Measurements from ENCODE around the gene RHOF.
A peak's percentile ranks its signal among the peaks of the same experiment; 100 is the strongest.

Gene RHOF

DNA sequence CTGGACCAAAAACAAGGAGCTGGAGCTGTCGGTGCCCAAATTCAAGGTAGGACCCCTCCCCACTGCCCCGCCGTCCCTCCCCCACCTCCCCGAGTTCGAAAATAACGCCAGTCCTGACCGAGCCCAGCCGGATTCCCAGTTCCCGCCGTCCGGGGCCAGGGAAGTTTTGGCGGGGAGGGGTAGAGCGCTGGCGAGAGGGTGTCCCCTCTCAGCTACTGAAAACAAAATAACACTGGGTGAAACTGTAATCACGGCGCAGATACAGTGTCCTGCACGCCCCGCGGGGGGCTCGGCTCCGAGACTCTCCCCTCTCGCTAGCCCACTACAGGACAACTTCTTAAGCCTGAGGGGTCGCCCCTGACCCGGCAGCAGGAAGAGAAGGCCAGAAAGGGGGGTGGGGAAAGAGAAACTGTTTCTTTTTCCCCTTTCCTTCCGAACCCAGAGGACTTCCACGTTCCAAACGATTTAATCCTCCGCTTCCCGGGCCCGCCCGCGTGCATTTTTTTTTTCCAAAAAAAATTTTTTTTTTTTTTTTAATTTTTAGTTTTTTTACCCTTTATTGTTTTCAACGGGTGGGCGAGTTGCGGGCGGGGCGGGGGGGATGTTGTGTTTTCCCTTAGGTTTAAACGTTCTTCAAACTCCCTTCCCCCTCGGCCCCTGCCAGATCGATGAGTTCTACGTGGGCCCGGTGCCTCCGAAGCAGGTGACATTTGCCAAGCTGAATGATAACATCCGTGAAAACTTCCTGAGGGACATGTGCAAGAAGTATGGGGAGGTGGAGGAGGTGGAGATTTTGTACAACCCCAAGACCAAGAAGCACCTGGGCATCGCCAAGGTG, 11.9 kb upstream of the RHOF start:
- no peak for DNase-seq (ENCODE audit: low read depth, low spot score)

- DNase-seq (ENCODE audit: low read depth, low spot score) = no peak
These were observed 11.1 kb upstream of the RHOF start for GRCh38 chr12:121804417-121805111.

GRCh38 chr12:121803861-121804416, 10.5 kb upstream of the RHOF start, which contains the start of gene SETD1B:
Gene SETD1B, plus strand, starts transcription at chr12:121804009. Its CDS starts 729 bp downstream, at chr12:121804738.
- no peak for DNase-seq (ENCODE audit: low read depth, low spot score)

GRCh38 chr12:121802843-121803698, 9.6 kb upstream of the RHOF start:
- peak; percentile 87 for DNase-seq (ENCODE audit: low read depth, low spot score)

DNA sequence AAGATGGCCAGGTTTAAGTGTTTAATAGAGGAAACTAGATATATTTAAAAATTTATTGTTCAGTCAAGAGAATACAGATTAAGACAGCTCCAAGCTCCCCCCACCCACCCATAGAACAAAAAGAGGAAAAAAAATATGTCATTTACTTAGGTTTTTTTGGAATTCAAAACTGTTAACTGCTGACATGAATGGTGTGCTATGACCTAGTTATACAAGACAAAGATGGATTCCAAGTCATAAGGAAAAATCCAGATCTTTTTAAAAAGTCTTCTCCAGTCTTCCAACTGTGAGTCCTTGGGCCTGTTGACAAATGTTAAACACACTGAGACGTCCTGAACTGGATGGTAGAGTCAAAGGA, 9.0 kb upstream of the RHOF start:
- no peak for DNase-seq (ENCODE audit: low read depth, low spot score)

- DNase-seq (ENCODE audit: low read depth, low spot score) = no peak
These were observed 8.4 kb upstream of the RHOF start for GRCh38 chr12:121801595-121802484.

GRCh38 chr12:121800694-121801594, 7.5 kb upstream of the RHOF start:
- no peak for DNase-seq (ENCODE audit: low read depth, low spot score)

GRCh38 chr12:121799842-121800693, 6.6 kb upstream of the RHOF start:
- DNase-seq (ENCODE audit: low read depth, low spot score) = peak; percentile 47

DNA sequence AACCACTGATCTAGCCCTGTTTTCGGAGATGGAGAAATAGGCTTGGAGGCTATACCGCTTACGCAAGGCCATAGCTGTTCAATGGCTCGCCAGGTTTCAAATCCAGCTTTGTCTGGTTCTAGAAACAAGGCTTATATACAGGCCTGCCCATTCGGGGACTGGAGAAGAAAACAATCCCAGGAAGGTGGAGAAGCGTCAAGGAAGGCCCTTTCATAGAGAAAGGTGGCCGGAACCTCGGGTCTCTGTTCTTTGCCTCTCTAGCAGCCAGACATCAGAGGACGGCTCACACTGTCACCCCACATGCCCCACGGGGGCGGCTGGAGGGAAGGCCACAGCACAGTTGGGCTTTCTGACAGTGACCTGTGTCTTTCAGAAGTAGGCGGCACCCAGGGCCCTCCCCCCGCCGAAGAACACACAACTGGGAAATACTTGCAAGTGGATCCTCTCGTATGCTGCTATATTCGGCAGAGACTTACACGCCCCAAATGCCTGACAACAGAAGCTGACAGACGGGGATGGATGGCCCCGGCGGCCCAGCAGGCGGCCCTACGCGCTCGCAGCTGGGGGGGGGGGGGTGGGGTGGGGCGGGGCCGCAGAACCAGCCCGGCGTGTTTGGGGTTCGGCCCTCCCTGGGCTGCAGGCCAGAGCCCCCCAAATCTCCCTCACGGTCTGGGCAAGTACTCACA, 5.8 kb upstream of the RHOF start:
- DNase-seq (ENCODE audit: low read depth, low spot score) = no peak

GRCh38 chr12:121798787-121799155, 5.3 kb upstream of the RHOF start:
- no peak for DNase-seq (ENCODE audit: low read depth, low spot score)

GRCh38 chr12:121797937-121798786, 4.7 kb upstream of the RHOF start:
- no peak for DNase-seq (ENCODE audit: low read depth, low spot score)

GRCh38 chr12:121796855-121797751, 3.6 kb upstream of the RHOF start:
- DNase-seq (ENCODE audit: low read depth, low spot score) = no peak

DNA sequence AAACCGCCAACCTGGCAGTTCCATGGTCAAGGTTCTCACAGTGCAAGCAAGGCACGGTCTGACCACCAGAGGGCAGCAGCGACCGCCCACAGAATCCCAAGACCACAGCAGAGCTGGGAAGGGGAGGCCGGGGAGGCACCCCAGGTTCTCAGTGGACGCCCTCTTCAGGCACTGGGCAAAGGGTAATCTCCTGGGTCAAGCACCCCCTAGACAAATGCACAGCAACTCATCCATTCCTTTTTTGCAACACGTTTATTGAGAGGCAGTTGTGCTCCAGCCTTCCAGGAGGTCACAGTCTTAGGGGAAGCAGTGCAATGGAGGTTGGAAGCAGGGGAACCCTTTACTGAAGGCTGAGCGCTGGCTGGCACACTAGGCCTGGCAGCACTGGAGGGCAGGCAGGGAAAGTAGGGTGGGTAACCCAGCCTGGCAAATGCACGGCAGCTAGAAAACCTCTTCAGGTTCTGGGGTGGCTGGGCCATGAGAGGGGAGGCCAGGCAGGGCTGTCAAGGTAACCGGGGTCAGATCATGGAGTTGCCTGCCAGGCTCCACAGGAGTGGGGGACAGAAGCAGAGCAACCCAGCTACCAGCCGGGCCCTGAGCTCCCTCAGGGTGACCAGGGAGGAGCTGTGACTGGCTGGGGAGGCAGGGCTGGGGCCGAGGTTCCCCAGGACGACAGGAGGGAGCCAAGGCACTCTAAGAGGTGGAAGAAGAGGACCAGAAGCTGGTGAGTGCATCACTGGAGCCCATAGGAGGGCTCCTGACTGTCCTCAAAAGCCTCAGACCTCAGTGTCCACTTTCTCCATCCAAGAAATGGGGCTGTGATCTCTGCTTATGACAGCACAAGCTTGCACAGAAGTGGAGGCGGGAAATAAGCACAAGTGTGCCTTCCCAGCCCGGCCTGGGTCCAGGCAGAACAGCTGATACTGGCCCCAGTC, 1.8 kb upstream of the RHOF start:
- no peak for DNase-seq (ENCODE audit: low read depth, low spot score)

GRCh38 chr12:121794534-121795033, 1.1 kb upstream of the RHOF start:
- DNase-seq (ENCODE audit: low read depth, low spot score) = no peak
